ENCODE measurements around the gene ZMAT5.

ZMAT5 gene

DNA sequence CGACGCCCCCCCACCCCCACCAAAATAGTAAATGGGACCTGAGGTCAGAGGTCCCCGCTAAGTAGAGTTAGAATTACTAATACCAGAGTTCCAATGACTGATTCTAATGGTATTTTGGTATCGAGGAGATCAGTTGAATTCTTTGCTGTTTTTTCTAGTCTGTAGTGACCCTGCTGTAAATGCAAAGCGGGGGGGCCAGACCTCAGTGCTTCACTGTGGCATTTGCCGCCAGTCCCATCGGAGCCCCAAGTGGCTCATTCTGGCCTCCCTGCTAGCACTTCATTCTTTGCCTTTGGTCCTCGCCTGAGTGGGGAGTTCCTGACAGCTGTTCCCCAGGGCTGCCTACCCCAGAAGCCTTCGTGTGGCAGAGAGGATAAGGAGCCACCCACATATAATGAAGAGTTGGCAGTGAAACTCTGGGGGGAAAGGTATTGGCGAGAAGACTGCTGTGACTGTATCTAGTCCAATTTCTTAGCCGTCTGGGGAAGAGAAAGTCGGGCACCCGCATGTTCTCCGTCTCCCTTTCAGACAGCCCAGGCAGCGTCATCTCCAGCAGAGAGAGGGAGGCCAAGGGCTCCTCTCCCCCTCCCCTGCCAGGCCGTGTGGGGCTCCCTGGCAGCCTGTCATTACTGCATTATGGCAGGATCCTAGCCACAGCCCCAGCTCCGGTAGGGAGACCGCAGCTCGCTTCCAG is 66.5 kb downstream of the ZMAT5 start:
- ChIA-PET CTCF (interaction anchor here (1.2 to 2.5 kb wide), 4 partner anchors 11 to 305 kb away, joined by 3 to 9 read pairs (median 3); no protein-coding TSS in a partner anchor), POLR2A (interaction anchor here (0.6 kb wide), 1 partner anchor 95 kb away, joined by 4 read pairs; no protein-coding TSS in a partner anchor)
- no peak for DNase-seq (ENCODE audit: extremely low spot score)
- TF ChIP-seq, protein P1, sequence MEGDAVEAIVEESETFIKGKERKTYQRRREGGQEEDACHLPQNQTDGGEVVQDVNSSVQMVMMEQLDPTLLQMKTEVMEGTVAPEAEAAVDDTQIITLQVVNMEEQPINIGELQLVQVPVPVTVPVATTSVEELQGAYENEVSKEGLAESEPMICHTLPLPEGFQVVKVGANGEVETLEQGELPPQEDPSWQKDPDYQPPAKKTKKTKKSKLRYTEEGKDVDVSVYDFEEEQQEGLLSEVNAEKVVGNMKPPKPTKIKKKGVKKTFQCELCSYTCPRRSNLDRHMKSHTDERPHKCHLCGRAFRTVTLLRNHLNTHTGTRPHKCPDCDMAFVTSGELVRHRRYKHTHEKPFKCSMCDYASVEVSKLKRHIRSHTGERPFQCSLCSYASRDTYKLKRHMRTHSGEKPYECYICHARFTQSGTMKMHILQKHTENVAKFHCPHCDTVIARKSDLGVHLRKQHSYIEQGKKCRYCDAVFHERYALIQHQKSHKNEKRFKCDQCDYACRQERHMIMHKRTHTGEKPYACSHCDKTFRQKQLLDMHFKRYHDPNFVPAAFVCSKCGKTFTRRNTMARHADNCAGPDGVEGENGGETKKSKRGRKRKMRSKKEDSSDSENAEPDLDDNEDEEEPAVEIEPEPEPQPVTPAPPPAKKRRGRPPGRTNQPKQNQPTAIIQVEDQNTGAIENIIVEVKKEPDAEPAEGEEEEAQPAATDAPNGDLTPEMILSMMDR (IDR thresholded peaks at IDR 0.05; ENCODE audit: control extremely low read depth, extremely low read depth, low read depth, missing control alignments): no peak

DNA sequence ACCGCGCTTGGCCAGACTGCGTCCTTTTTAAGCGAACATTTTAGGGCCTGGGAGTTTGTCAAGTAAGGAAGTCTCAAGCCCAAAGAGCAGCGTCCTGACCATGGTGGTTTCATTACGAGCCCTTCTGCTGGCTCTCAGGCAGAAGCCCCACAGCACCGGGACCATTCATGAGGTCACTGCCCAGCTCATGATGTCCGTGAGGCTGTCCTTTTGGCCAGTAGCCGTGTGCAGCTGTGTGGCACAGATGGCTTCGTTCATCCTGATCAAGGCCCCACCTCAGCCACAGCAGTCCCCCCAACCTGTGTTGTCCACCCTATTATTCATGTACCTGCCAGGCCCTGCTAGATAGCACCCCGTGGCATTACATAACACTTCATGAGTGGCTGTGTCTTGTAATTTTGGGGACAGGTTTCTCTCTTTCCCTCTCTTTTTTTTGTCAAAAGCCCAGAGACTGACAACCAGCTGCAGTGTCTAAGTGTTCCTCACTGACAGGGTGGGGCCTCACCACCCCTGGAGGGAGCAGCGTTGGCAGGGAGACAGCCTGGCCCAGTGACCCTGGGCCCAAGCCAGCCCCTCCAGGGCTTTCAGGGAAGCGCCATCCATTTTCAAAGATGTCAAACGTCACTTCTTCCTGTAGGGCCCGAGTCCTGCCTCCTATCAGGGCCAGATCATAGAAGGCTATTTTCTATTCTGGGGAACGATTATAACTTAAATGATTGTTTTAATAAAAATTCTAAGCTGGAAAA is 68.8 kb downstream of the ZMAT5 start:
- CTCF ChIA-PET: interaction anchor here (1.0 to 2.5 kb wide), 2 partner anchors 8 to 390 kb away, joined by 3 to 9 read pairs; no protein-coding TSS in a partner anchor

DNA sequence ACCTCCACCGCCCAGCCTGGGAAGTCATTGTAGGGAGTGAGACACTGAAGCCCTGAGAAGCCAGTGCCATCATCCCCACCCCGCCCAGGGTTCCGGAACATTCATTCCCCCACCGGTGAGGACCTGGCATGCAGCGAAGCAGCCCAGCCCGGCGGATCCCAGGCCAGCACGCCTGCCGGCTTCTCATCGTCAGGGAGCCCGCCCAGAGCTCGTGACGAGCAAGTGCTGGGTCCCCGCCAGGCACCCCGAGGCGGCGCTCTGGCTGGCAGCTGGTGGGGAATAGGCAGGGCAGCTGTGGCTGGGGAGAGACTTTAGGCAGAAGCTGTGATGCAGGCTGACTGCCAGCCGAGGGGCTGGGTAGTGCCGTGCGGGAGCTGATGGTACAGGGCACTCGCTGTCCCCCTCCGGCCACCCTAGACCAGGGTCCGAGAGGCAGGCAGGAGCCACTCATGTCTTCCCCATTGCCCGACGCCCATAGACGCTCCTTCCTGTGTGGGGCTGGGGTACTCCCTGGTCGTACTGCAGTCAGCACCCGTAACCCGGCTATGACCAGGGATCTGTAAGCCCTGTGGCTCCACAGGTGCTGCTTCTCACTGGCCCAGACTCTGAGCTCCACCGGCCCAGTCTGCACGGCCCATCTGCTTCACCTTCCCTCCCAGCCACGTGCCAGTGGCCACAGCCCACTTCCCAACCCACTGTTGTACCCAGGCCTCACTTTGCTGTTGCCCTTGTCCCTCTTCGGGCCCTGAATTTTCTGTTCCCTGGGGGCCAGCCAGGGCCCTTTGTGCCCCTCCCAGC is 71.5 kb downstream of the ZMAT5 start:
- ChIA-PET CTCF (interaction anchor here (1.0 to 1.4 kb wide), 2 partner anchors 40 to 69 kb away, joined by 3 to 4 read pairs; no protein-coding TSS in a partner anchor), POLR2A (no interaction called here)
- no peak for DNase-seq (ENCODE audit: extremely low spot score)
- TF ChIP-seq, protein P1 (IDR thresholded peaks at IDR 0.05; ENCODE audit: control extremely low read depth, extremely low read depth, low read depth, missing control alignments): no peak

More for the DNA sequence above, 68.8 kb downstream of the ZMAT5 start:
- POLR2A ChIA-PET: no interaction called here
- TF ChIP-seq, protein P1 (IDR thresholded peaks at IDR 0.05; ENCODE audit: control extremely low read depth, extremely low read depth, low read depth, missing control alignments): no peak
- no peak for DNase-seq (ENCODE audit: extremely low spot score)

DNA sequence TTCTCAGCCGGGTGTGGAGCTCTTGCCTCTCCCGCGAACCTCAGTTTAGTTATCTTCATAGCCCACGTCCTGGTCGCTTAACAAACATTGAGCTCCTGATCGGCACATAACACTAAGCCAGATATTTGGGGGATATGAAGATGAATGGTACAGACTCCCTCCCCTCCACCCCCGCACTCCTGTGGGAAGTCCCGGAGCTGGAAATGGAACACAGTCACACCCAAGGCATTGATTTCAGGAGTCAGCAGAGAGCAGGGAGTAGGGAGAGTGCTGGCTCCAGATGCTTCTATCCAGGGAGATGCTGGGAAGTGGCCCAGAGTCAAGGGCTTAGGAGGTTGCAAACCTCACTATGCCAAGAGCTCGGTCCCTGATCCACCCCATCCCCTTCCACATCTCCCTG is 73.1 kb downstream of the ZMAT5 start:
- DNase-seq (ENCODE audit: extremely low spot score): no peak
- POLR2A ChIA-PET: no interaction called here
- TF ChIP-seq, protein P1 (IDR thresholded peaks at IDR 0.05; ENCODE audit: control extremely low read depth, extremely low read depth, low read depth, missing control alignments): no peak

DNA sequence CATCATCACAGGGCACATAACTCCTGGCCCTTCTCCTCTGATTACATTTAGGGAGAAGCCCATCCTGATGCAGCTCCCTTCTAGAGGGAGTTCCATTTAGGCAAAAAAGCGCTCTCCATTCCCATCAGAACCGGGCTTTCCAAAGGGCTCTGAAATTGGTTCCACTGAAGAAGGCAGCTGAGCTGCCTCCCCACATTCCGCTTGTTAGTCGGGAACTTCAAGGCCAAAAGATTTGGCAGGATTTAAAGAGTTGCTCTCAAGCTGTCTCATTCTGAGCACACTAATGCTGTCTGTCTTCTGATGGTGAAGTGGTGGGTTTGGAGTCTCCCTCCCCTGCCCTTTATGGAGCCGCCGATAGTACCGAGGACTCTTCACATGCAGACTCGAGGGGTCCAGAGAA is 73.6 kb downstream of the ZMAT5 start:
- ChIA-PET CTCF (interaction anchor here (1.2 to 3.3 kb wide), 4 partner anchors 12 to 312 kb away, joined by 3 to 11 read pairs (median 5); no protein-coding TSS in a partner anchor), POLR2A (no interaction called here)
- no peak for DNase-seq (ENCODE audit: extremely low spot score)
- TF ChIP-seq, protein P1 (IDR thresholded peaks at IDR 0.05; ENCODE audit: control extremely low read depth, extremely low read depth, low read depth, missing control alignments): no peak

More for the DNA sequence above, 73.1 kb downstream of the ZMAT5 start:
- CTCF ChIA-PET: interaction anchor here (1.2 to 3.3 kb wide), 4 partner anchors 12 to 311 kb away, joined by 3 to 11 read pairs (median 5); no protein-coding TSS in a partner anchor

DNA sequence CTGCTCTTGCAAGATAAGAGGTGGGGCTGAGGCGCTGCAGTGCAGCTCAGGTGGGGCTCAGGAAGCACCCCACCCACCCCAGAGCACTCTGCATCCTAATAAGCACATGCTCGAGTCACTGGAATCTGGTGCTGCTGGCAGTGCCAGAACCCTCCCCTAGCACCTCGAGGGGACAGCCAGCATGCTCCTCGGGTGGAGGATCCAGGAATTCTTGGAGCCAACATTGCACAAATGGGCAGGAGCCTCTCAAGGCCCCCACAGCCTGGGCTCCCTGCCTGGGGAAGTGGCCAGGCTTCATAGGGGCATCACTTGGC is 74.5 kb downstream of the ZMAT5 start:
- TF ChIP-seq, protein P1 (IDR thresholded peaks at IDR 0.05; ENCODE audit: control extremely low read depth, extremely low read depth, low read depth, missing control alignments): no peak
- ChIA-PET CTCF (interaction anchor here (1.2 to 3.3 kb wide), 5 partner anchors 12 to 396 kb away, joined by 3 to 11 read pairs (median 5); no protein-coding TSS in a partner anchor), POLR2A (no interaction called here)
- no peak for DNase-seq (ENCODE audit: extremely low spot score)
